Epidermal melanocyte (primary cell): ENCODE data around the gene CNTNAP2.

ENCODE experiments used
- DNase-seq: peaks from one replicate; pipeline ENCODE4 v3.0.0; 2011; ENCODE audit warnings: low spot score; ENCODE audit not compliant: insufficient read length

The CNTNAP2 gene

DNA sequence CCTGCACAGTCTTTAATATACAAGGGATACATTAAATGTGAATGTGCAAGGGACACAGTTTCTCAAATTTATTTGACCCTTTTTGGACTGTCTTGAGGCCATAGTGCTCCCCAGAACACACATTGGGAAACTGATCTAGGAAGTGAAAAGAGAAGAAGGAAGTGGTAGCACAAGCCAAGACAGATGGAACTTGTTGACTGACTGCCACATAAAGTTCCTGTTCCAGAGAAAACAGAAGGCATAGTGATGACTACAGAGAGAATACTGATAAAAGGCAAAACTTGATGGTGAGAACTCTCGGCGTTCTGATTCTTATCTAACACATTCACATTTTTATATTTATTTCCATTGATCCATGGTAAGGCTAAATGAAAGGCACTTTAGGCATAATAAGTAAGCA, 1216.4 kb downstream of the CNTNAP2 start:
- no peak for DNase-seq

DNA sequence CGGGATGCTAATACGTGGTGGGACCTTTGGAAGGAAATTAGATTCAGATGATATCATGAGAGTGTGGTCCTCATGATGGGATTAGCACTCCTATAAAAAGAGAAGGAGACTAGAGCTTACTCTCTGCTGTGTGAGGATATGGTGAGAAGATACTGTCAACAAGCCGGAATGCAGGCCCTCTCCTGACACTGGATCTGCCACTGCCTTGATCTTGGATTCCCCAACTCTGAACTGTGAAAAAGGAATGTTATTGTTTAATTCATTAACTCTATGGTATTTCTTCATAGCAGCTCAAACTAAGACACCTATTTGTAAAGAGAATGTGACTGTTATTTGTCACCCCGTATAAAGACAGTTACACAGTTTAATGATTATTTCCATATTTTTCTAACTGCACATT, 1246.5 kb downstream of the CNTNAP2 start:
- no peak for DNase-seq

DNA sequence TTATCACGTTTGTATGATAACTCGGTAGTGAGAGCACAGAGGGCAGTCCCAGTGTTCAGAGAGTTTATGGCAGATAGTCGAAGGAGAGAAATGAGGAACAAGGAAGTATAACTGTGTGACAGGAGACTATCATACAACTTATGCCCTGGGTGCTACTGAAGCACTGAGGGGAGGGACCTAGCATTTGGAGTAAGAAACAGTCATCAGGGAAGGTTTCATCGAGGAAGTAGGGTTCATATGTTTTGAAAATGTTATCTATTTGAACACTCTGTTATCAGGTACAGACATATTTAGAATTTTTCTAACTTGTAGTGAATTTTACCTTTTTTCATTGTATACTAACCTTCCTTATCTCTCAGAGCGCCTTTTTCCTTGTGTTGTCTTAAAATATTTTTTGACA, 1259.6 kb downstream of the CNTNAP2 start:
- no peak for DNase-seq

DNA sequence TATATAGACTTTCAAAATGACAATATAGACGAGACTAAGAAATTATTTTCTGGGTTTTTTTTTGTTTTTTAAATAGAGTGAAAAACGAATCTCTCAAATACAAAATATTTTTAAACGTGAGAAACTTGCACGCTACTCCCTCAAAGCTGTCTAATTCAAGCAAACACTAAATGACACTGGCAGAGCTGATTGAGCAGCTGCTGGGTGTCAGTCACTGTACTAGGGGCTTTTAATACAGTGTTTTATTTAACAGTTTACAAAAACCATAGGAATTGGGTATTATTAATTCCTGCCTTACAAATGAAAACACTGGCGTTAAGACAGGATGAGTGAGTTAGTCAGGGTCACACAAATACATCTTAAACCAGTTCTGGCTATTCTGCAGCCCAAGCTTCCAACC, 1264.3 kb downstream of the CNTNAP2 start:
- no peak for DNase-seq

DNA sequence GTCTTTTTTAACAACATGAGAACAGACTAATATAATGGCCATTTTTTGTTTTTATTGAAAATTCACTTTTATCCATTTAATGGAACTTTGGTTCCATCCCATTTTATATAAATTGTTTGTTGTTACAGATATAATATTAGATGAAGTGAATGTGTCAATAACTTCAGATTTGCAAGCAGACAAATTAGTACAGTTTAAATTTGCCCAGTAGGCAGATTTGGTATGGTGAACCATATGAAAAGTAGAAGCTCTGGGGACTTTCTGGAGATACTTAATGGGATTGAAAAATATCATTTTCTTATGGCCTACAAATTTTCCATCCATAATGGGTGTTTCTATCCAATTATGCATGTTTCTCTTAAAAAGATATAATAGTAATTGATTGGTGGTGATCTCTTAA, 1277.7 kb downstream of the CNTNAP2 start:
- DNase-seq = no peak

DNA sequence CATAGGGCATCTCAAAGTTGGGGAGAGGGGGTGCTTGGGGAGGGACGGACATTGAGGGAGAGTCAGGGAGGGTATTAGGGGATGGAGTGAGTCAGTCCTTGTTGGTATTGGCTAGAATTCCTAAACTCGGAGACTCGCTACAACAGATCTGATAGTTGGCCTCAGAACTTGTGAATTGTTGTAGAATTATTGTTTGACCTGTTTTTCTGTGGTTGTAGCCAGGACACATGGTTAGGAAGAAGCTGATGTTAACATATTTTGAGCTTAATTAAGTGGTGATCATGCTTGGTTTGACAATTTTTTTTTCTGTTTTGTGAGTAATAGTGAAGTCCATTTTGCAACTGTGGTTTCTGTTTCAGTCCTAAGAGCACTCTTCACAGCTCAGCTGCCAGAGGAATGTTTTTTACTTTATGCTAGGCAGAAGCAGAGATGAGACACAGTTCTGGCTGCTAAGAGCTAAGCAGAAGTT, 1283.7 kb downstream of the CNTNAP2 start:
- no peak for DNase-seq

DNA sequence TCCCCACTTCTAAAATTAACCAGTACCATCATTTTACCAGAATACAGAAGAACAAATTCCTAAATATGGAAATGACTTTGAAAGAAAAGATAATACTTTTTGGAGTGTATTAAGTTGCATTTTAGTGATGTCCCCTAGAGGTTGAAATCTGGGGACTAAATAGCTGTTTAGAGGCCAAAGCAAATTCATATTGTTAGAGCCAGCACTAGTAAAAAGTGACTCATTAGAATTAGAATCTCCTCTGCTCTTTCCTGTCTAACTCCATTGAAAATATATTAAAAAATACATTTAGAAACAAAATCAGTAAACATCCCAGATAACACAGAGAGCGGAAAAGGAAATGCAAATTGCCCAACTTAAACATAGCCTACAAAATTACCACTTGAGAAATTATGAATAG, 1284.3 kb downstream of the CNTNAP2 start:
- no peak for DNase-seq

DNA sequence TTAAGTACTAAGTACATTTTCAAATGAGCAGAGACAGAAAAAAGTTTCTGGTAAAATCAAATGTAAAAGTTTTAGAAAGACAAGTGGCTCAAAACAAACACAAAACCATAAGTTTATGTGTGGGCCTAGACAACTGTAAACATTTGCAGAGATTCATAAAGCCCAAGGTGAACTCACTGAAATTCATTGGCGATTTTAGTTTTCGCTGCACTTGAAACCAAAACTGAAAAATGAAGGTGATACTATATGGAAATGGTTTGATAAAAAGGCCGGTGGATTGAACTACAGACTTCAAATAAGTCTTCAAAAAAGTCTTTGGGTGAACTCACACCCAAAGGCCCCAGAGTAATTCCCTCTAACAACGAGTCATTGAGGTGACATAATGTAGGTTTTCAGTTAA, 1289.0 kb downstream of the CNTNAP2 start:
- no peak for DNase-seq

DNA sequence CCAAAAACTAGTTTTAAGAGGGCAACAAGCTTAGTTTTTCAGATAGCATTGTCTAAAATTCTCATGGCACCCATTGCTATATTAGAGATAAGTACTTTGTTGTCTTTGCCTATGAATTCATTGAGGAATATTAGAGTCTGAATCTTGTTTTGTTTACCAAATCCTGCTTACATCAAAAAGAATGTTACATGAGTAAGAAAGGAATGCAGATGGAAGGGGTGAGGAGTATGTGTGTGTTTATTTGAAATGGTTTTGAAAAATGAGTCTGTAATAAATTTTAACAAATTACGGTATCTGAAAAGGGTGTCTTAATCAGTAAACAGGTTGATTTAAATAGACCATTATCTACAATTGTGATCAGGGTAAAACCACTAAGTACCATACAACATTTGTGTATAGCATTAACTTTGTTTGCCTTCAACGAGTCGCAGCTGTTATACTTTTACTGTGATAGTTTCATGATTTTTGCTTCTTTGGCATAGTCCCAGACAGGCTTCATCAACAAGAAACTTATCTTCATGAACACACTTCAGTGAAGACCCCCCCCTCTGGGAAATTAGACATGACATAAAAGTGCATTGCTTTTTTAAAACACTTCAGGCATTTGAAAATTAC, 1290.0 kb downstream of the CNTNAP2 start:
- no peak for DNase-seq

DNA sequence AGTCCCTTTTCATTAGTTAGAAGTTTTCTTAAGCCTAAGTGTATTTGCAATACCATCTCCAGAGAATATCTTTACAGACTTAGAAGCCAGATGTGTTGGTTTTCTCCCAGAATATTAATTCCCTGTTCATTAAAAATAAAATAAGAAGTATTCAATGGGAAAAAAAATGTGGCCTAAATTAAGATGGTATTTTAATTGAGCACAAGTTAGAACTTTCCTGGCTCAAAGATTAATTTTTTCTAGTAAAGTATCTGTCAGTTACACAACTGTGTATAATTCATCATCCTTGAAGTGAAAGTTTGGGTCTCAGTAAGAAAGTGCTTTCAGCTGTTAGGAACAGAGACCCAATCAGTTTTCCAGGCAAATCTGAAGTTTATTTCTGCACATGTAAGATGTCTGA, 1294.5 kb downstream of the CNTNAP2 start:
- DNase-seq = no peak

DNA sequence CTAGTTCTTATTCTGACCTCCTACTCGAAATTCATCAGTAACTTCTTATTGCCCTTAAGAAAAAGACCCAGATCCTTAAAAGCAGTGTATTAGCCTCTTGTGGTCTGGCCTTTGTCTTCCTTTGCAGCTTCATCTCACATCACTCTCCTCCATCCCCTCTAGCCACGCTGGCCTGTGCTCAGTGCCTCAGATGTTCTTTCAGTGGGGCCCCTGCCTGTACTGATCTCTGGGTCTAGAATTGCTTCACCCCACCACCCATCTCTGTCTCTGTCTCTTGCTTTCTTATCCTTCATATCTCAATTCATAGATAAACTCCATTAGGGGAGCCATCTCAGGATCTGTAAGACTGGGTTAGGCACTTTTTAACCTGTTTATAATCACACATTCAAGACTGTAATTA, 1295.5 kb downstream of the CNTNAP2 start:
- no peak for DNase-seq

DNA sequence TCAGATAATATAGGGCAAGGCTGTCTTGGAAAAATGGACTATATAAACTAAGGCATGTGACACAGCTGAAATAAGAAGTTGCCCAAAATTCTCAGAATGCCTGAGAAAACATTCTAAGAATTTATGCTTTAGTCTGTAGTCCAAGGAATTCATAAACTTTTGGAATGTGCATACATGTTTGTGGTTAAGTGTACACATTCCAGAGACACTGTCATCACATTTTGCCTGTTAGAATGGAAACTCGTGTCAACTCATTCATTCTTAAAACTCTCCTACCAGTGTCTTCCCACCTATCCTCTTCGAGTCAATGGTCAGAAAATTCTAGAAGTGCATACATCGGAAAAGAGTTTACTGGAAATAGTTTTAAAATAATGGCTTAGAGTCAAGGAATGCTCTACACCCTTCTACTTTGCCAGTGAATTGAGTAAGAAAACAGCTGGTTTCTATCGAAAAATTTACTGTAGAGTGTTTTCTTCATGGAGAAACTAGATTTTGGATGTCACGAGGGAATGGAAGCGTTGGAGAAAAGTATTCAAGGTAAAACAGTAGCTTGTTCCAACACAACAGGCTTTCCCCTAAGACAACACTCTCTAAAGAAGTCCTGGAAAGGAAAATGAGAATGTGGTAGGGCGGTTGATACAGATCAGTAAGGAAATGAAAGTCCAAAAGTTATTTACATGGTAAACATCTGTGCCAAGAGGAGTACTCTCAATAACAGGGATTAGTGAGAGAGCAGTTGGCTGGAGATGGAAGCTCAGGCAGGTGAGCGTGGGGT, 1296.4 kb downstream of the CNTNAP2 start:
- DNase-seq = no peak

DNA sequence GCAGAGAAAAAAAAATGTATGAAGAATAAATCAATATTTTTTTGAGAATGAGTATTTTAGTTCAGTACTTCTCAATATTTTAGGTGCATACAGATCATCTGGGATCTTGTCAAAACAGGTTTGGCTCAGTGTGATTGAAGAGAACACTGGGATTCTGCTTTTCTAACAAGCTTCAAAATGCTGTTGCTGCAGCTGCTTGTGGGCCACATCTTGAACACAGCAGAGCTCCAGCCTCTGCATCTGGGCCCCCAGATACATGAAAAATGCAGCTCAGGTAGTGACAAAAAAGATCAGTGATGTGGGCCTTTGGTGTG, 1296.9 kb downstream of the CNTNAP2 start:
- no peak for DNase-seq

DNA sequence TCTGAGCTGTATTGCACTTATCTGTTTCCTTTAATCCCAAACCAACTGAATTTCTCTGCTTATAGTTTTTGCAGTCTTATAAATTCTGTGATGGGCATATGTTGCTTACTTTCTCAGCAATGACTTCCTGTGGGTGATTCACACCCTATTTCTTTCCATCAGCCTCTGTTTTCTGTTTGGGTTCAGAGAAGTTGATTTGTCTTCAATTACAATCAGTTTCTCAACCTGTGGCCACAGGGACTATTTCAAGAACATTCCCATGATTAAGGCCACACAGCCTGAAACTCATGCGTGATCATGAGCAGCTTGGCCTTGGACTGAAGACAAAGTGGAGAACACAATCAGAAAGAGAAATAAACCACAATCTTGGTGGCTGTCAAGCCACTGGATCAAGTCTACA, 1299.4 kb downstream of the CNTNAP2 start:
- no peak for DNase-seq

DNA sequence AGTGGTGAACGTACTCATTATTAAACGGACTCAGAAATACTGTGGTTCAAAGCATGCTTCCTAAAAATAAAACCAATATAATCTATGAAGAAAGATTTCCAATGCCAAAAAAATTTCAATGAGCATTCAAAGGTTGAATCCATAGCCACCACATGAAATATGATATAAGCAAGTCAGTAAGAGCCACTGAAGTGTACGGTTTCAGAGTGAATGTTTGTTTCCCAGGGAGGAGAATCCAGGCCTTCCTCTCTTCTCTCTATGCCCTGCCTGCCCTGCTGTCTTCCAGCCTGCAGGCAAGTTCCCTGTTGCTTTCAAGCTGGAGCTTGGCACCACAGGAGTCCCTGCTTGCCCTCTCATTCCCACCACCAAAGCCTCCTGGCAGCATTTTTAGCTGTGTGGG, 1302.4 kb downstream of the CNTNAP2 start:
- no peak for DNase-seq

DNA sequence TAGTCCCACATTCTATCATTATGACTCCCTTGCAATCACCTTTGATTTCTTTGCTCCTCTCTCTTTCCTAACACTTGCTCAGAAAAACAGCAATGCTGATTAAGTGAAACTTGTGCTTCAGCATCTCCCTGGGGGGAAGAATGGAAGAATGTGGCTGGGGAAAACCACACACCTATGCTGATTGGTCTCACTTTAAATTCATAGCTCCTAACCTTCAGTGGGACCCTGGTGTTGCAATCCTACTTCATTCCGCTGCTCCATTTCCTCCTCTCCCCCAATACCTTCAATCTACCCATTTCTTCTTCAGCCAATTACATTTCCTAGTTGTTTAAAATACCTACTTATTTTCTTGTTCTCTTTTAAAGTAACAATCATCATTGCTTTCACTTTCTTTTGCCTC, 1307.3 kb downstream of the CNTNAP2 start:
- no peak for DNase-seq

DNA sequence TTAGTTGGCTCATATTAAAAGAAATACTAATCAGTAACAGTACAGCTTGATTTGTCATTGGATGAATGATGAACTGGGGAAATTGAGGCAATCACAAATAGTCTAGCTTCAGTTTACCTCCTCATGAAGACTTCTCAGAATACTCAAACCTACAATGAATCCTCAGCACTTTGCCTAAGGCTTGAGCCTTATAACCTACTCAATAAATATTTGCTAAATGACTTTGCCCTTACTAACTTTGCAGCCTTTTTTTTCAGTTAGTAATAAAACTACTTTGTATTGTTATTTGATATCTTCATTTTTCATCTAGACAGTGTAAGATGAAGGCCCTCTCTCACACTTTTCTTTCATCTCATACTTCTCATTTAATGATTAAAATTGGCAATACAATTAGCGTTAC, 1311.5 kb downstream of the CNTNAP2 start:
- no peak for DNase-seq

DNA sequence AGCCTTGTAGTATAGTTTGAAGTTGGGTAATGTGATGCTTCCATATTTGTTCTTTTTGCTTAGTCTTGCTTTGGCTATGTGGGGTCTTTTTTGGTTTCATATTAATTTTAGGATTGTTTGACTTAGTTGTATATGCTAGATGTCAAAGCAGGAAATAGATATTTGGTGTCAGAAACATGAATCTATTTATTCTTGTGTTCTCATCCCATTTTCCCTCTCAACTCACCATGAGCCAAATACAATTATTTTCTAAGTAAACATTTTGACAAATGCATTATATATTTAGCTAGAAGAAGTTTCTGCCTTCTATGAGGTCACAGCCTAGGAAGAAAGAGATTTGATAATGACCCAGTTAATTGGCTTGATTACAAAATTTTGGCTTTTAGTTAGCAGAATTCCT, 1313.4 kb downstream of the CNTNAP2 start:
- DNase-seq = no peak

DNA sequence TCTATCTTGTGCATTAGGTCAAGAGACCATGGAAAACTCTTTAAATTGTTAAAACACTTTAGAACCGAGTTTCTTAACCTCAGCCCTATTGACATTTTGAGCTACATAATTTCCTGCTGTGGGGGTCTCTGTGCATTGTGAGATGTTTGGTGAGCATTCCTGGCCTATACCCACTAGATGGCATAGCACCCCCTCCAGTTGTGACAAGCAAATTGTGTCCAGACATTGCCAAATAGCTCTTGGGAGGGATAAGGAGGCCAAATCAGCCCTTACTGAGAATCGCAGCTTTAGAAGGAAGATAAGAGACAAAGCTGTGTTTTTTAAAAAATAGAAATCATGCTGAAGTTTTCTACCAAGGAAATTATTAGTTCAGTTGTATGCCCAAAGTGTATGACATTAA, 1315.5 kb downstream of the CNTNAP2 start:
- DNase-seq = no peak

DNA sequence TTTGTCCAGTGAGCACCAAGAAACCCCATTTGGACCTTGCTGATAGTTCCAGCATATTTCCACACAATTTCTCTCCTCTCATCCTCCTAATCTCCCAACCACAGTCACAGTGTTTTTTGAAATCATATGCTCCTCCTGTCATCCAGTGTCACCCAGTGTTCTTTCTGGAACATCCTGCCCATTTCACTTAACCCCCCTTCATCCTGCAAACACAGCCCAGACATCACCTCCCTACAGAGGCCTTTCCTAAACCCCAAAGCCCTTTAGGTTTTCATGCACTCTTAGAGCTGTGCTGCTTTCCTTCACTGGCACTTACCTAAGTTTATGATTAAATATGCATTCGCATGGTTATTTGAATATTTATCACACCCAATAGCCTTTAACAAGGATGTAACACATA, 1316.0 kb downstream of the CNTNAP2 start:
- DNase-seq = no peak

DNA sequence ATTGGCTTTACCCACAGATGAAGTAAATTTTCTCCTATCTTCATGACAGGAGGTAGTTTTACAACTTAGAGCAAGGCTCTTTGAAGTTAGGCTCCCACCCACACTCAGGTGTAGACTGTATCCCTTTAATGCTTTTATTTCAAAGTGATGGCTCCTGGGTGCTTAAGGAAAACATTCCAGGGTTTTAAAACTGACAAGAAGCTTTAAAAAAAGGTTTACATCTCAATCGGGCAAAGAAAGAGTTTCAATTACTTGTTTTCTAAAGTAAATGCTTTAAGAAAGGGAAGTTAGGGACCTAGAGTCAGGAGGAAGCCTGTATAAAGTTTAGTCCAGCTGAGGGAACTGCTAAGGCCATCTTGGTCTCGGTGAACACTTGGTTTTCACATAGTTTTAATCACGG, 1320.1 kb downstream of the CNTNAP2 start:
- no peak for DNase-seq

DNA sequence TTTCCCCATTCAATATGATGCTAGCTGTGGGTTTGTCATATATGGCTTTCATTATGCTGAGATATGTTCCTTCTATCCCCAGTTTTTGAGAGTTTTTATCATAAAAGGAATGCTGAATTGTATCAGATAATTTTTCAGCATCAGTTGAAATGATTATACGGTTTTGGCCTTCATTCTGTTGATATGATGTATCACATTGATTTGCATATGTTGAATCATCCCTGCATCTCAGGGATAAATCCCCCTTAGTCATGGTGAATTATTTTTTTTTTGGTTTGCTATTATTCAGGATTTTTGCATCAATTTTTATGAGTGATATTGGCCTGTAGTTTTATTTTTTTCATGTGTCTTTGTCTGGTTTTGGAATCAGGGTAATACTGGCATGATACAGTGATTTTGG, 1321.6 kb downstream of the CNTNAP2 start:
- DNase-seq = no peak

DNA sequence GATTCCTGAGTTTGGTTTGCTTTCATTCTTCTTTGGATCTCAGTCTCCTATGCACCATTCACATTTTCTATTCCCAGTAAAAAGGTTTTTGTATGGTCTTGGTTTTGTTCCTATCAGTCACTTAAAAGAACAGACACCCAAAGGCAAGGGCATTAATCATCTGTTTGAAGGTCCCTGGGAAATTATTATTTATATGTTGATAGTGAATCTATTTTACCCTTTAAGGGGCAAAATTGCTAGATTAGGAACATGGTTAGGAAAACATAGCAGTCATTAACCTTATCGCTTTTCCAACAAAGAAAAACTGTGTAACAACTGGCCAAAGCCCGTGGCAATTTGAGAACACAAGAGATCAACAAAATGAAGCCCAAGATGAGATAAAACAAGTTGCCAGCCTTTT, 1327.3 kb downstream of the CNTNAP2 start:
- no peak for DNase-seq
